Left ventricle myocardium inferior (tissue), 1 donor: ENCODE data around the gene C1QC. TPM values are rescaled to one million over a fixed set of nuclear protein-coding genes. Genes with fewer than 3 reads are reported as not detected.
"Not testable (repeated sequence)": the region's sequence is repeated elsewhere in the genome, so short reads cannot be mapped to it uniquely, and the experiment has no call there.

Experiments
- DNase-seq: peaks from one replicate; pipeline ENCODE4 v3.0.0-alpha.2; 2020
- H3K27ac ChIP-seq: fragments of 200-600 bp; replicated peaks from 2 replicates; pipeline ENCODE4 v1.8.0; 2021
- H3K27me3 ChIP-seq: fragments of 200-600 bp; 2 replicates; pipeline ENCODE4 v1.8.0; 2021; ENCODE audit warnings: low read depth
- H3K36me3 ChIP-seq: fragments of 200-600 bp; 2 replicates; pipeline ENCODE4 v1.8.0; 2021
- H3K4me1 ChIP-seq: fragments of 200-600 bp; 2 replicates; pipeline ENCODE4 v1.8.0; 2021
- H3K4me3 ChIP-seq: fragments of 200-600 bp; 2 replicates; pipeline ENCODE4 v1.8.0; 2021; ENCODE audit warnings: mild to moderate bottlenecking, moderate library complexity
- H3K9me3 ChIP-seq: fragments of 200-600 bp; replicated peaks from 2 replicates; pipeline ENCODE4 v1.8.0; 2021
- CTCF ChIP-seq: fragments of 200-600 bp; IDR thresholded peaks from 2 replicates; pipeline ENCODE4 v1.8.0; 2021; ENCODE audit warnings: antibody characterized with exemption, mild to moderate bottlenecking, borderline replicate concordance
- intact Hi-C: fragments of 100-400 bp; cut with micrococcal nuclease; formaldehyde crosslinking; loops from one replicate; pipeline ENCODE4 v1.11.0; 2022
- total RNA-seq: library from RNA; stranded (reverse); fragmentation: NEBNext Ultra II Directional; extraction: Animal tissue kit (Norgen Biotek cat#: 25700); gene quantifications from one replicate; pipeline ENCODE4 v1.2.1, GENCODE V29; 2021
- donor health status: DM: no; HTN: yes; CAD: no; lungs with severe emphysema.

The C1QC gene
- total RNA-seq, 1 donor from 2014 or later: 76.6 TPM

DNA sequence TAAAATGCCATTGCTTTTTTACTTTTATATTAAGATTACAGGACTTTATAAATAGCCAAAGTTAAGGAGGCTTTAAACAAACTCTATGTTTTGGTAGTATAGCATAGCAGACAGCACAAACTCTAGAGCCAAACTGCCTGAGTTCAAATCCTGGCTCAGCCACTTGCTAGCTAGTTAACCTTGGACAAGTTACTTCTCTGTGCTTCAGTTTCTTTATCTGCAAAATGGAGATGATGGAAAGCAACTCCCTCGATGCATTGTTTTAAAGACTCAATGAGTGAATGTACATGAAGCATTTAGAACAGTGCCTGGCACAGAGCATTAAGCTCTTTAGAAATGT, 30.9 kb downstream of the C1QC start:
- no peak for TF ChIP-seq CTCF
- Histone ChIP-seq H3K9me3 (no peaks in the 10 kb centered on the region), H3K27me3 (peaks cover 87% of the 10 kb centered on the region), H3K4me1 (no peaks in the 10 kb centered on the region), H3K27ac (no peak overlapping the region), H3K36me3 (no peaks in the 10 kb centered on the region), H3K4me3 (no peak overlapping the region)
- no peak for DNase-seq
- intact Hi-C loops: no loop called here

- H3K4me3 ChIP-seq, H3K36me3 ChIP-seq, H3K9me3 ChIP-seq, H3K4me1 ChIP-seq, intact Hi-C loops, H3K27ac ChIP-seq, DNase-seq: not testable (repeated sequence)
- peaks cover 72% of the 10 kb centered on the region for H3K27me3 ChIP-seq
These were observed 32.7 kb downstream of the C1QC start for GRCh38 chr1:22676151-22676550.

GRCh38 chr1:22676916-22677583, 33.6 kb downstream of the C1QC start:
- no peak overlapping the region for H3K27ac ChIP-seq
- no peak for TF ChIP-seq CTCF
- DNase-seq: no peak
- H3K4me1 ChIP-seq: no peaks in the 10 kb centered on the region
- intact Hi-C loops: no loop called here
- H3K27me3 ChIP-seq: peaks cover 72% of the 10 kb centered on the region
- no peaks in the 10 kb centered on the region for H3K36me3 ChIP-seq
- H3K9me3 ChIP-seq: no peaks in the 10 kb centered on the region
- H3K4me3 ChIP-seq: no peak overlapping the region

GRCh38 chr1:22677931-22678896, 34.8 kb downstream of the C1QC start:
- Histone ChIP-seq H3K9me3 (no peaks in the 10 kb centered on the region), H3K27me3 (peaks cover 72% of the 10 kb centered on the region), H3K4me3 (no peak overlapping the region), H3K27ac (no peak overlapping the region), H3K36me3 (no peaks in the 10 kb centered on the region), H3K4me1 (no peaks in the 10 kb centered on the region)
- no peak for TF ChIP-seq CTCF
- intact Hi-C loops: no loop called here
- no peak for DNase-seq

GRCh38 chr1:22680726-22681125, 37.3 kb downstream of the C1QC start:
- Histone ChIP-seq H3K36me3 (no peaks in the 10 kb centered on the region), H3K4me1 (no peaks in the 10 kb centered on the region), H3K4me3 (no peak overlapping the region), H3K27me3 (peaks cover 72% of the 10 kb centered on the region), H3K9me3 (no peaks in the 10 kb centered on the region), H3K27ac (no peak overlapping the region)
- intact Hi-C loops: no loop called here
- no peak for DNase-seq
- no peak for TF ChIP-seq CTCF
